HG02588 (cell line): ENCODE data around the gene RNASE12.

Experiments used
- ATAC-seq: cut with Tn5 transposase; IDR thresholded peaks from one replicate; pipeline ENCODE4 v1.9.1; 2021; ENCODE audit warnings: mild to moderate bottlenecking, moderate library complexity; ENCODE audit not compliant: unreplicated experiment

RNASE12 gene

GRCh38 chr14:20546877-20547276, 44.3 kb downstream of the RNASE12 start:
- no peak for ATAC-seq
